K562 treated with DMSO at 1 percent for 4 hours (cell line): Measurements from ENCODE around the gene ASCC1. TPM values are rescaled to one million over a fixed set of nuclear protein-coding genes. Genes with fewer than 3 reads are reported as not detected.

Source experiments
- total RNA-seq: library from RNA; unstranded; fragments of 300-600 nt; gene quantifications from 2 replicates; pipeline ENCODE4 v1.2.3, GENCODE V29; 2022; ENCODE audit not compliant: insufficient read depth

The ASCC1 gene
- 28.7 and 41.3 TPM in 2 replicates for total RNA-seq

GRCh38 chr10:72215611-72216549, at the start of gene ASCC1, which contains the start of gene ANAPC16:
TSS of gene ASCC1 (minus strand) at chr10:72216276. CDS start at chr10:72213298, 2,978 bp downstream.
TSS of gene ANAPC16 (plus strand) at chr10:72216012. CDS start at chr10:72223915, 7,903 bp downstream.

GRCh38 chr10:72087969-72088888, 127.8 kb downstream of the ASCC1 start, which contains the start of gene SPOCK2:
TSS of gene SPOCK2 (minus strand) at chr10:72088551. CDS start at chr10:72088328, 223 bp downstream.

Other genes starting within 250 kb of the ASCC1 start
- gene SPOCK2, start 127.7 kb downstream of the ASCC1 start, total RNA-seq, result 2.6 and 3.2 TPM in 2 replicates
- gene ANAPC16, start 264 bp downstream of the ASCC1 start, total RNA-seq, result 115 and 123 TPM in 2 replicates
- gene DDIT4, start 57.6 kb upstream of the ASCC1 start, total RNA-seq, result 470 and 477 TPM in 2 replicates
- gene DNAJB12, start 138.6 kb upstream of the ASCC1 start, total RNA-seq, result 17.5 and 21.0 TPM in 2 replicates